Mesothelial cell of epicardium (in vitro differentiated cells): ENCODE data around the gene TCOF1. TPM values are rescaled to one million over a fixed set of nuclear protein-coding genes. Genes with fewer than 3 reads are reported as not detected.

Source experiments
- DNase-seq, 2 experiments: peaks; one replicate each; pipeline ENCODE4 v3.0.0; 2021; ENCODE audit warnings: low spot score in 2 of 2; ENCODE audit not compliant: unreplicated experiment in 2 of 2
- H3K27ac Mint-ChIP-seq: 2 replicates; pipeline ENCODE4 v1.8.0; 2021; ENCODE audit warnings: mixed read lengths
- H3K27me3 Mint-ChIP-seq: 2 replicates; pipeline ENCODE4 v1.8.0; 2021; ENCODE audit warnings: low read depth, mixed read lengths
- H3K36me3 Mint-ChIP-seq: 2 replicates; pipeline ENCODE4 v1.8.0; 2021; ENCODE audit warnings: mixed read lengths
- H3K4me1 Mint-ChIP-seq: 2 replicates; pipeline ENCODE4 v1.8.0; 2021; ENCODE audit warnings: mixed read lengths
- H3K4me3 Mint-ChIP-seq: 2 replicates; pipeline ENCODE4 v1.8.0; 2021; ENCODE audit warnings: mild to moderate bottlenecking, moderate library complexity, mixed read lengths
- H3K9me3 Mint-ChIP-seq: 2 replicates; pipeline ENCODE4 v1.8.0; 2021; ENCODE audit warnings: mixed read lengths
- total RNA-seq: library from RNA; stranded (reverse); gene quantifications from 3 replicates; pipeline ENCODE4 v1.2.1, GENCODE V29; 2021
- TF ChIP-seq, protein P1 (sequence below): fragments of 200-600 bp; sonication (generic); IDR thresholded peaks from one replicate; pipeline ENCODE4 v1.5.0; 2021; ENCODE audit warnings: antibody characterized with exemption; ENCODE audit not compliant: unreplicated experiment

TCOF1 gene
- total RNA-seq, 1 donor from 2014 or later, result 58.8 TPM

DNA sequence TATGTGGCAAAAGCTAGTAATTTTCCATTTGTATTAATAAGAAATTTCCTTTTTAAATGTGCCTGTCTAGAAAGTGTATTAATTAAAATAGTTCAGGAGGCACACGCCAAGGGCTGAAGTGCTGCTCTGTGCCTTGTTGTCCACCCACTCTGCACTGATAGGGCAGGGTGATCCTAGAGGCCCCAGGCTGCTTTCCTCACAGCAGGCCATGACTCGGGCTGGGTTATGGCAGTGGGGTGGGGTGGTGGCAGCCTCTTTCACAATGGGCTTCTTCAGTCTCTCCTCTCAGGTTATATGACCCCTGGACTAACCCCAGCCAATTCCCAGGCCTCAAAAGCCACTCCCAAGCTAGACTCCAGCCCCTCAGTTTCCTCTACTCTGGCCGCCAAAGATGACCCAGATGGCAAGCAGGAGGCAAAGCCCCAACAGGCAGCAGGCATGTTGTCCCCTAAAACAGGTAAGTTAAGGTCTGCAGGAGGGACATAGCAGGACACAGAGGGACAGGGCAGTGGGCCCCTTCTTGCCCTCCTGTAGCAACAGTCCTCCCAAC, 35.7 kb downstream of the TCOF1 start:
- no peak overlapping the region for H3K4me3 Mint-ChIP-seq
- no peak overlapping the region for H3K27ac Mint-ChIP-seq
- H3K9me3 Mint-ChIP-seq, result no peaks in the 10 kb centered on the region
- DNase-seq, result no peak
- H3K27me3 Mint-ChIP-seq, result no peaks in the 10 kb centered on the region
- no peaks in the 10 kb centered on the region for H3K4me1 Mint-ChIP-seq
- TF ChIP-seq, protein P1, sequence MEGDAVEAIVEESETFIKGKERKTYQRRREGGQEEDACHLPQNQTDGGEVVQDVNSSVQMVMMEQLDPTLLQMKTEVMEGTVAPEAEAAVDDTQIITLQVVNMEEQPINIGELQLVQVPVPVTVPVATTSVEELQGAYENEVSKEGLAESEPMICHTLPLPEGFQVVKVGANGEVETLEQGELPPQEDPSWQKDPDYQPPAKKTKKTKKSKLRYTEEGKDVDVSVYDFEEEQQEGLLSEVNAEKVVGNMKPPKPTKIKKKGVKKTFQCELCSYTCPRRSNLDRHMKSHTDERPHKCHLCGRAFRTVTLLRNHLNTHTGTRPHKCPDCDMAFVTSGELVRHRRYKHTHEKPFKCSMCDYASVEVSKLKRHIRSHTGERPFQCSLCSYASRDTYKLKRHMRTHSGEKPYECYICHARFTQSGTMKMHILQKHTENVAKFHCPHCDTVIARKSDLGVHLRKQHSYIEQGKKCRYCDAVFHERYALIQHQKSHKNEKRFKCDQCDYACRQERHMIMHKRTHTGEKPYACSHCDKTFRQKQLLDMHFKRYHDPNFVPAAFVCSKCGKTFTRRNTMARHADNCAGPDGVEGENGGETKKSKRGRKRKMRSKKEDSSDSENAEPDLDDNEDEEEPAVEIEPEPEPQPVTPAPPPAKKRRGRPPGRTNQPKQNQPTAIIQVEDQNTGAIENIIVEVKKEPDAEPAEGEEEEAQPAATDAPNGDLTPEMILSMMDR, result no peak
- peaks cover 30% of the 10 kb centered on the region for H3K36me3 Mint-ChIP-seq

DNA sequence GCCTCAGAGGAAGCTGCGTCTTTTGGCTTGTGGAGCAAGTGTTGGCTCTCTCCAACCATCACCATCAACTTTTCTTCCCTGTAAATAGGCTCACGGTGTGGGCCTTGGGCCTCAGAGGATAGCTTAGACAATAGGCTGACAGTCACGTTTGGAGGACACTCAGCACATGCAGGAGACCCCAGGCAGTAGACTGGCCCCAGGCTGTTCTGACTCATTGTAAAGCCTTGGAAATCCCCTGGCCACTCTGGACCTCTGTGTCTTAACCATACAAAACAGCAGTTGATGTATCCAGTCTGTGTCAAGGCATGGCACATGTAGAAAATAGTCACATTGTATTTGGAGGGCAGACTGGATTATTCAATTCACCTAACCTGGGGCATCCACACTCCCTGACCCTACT, 36.6 kb downstream of the TCOF1 start:
- Mint-ChIP-seq H3K9me3 (no peaks in the 10 kb centered on the region), H3K4me1 (no peaks in the 10 kb centered on the region), H3K27me3 (no peaks in the 10 kb centered on the region), H3K27ac (no peak overlapping the region), H3K4me3 (no peak overlapping the region), H3K36me3 (peaks cover 34% of the 10 kb centered on the region)
- DNase-seq, result no peak
- TF ChIP-seq, protein P1, result no peak

DNA sequence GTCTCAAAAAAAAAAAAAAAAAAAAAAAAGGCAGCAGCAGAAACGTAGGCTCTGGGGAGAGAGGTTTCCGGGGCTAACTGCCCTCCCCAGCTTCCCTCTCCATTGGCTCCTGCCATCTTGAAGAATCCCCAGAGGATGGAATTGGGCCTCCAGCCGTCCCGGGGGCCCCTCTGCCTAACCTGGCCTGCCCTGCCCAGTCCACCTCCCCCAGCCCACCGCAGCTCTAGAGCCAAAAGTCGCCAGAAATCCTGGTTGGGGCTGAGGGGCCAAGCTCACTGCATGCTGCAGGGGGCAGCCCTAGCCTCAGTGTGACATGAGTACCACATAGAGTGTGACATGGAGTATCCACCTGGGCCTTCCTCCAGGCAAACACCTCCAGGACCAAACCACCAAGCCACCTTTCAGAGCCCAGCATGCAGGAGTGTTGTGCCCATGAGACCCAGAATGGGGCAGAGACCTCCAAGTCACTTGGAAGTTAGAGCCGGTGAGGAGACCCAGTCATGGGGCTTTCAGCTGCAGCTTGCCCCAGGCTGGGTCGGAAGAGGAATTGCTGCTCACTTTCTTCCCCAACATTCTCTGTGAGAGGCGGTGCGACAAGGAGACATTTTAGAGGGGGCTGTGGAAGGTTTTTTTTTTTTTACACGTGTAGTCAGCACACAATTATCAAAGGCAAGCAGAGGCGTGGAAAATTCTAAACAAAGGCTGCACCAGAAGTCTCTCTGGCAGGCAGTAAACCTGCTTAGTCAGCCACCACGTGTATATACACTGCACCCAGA, 37.6 kb downstream of the TCOF1 start:
- DNase-seq, result no peak
- Mint-ChIP-seq H3K4me3 (no peak overlapping the region), H3K27ac (no peak overlapping the region), H3K9me3 (no peaks in the 10 kb centered on the region), H3K36me3 (peaks cover 37% of the 10 kb centered on the region), H3K4me1 (no peaks in the 10 kb centered on the region), H3K27me3 (no peaks in the 10 kb centered on the region)
- TF ChIP-seq, protein P1, result no peak

DNA sequence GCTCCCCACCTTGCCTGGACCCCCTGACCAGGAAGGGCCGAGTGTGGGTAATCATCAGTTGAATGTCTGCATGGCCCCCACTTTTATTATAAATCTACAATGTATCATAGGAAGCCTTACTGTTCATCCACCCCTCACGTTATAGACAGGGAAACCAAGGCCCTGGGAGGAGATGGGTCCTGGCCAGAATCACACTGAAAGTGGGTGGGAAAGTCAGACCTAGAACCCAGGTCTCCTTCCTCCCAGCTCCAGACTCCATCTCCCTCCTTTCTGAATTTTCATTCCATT, 38.1 kb downstream of the TCOF1 start:
- H3K36me3 Mint-ChIP-seq, result peaks cover 41% of the 10 kb centered on the region
- no peak for DNase-seq
- H3K4me1 Mint-ChIP-seq, result no peaks in the 10 kb centered on the region
- H3K27me3 Mint-ChIP-seq, result no peaks in the 10 kb centered on the region
- H3K4me3 Mint-ChIP-seq, result no peak overlapping the region
- TF ChIP-seq, protein P1, result no peak
- no peak overlapping the region for H3K27ac Mint-ChIP-seq
- H3K9me3 Mint-ChIP-seq, result no peaks in the 10 kb centered on the region

DNA sequence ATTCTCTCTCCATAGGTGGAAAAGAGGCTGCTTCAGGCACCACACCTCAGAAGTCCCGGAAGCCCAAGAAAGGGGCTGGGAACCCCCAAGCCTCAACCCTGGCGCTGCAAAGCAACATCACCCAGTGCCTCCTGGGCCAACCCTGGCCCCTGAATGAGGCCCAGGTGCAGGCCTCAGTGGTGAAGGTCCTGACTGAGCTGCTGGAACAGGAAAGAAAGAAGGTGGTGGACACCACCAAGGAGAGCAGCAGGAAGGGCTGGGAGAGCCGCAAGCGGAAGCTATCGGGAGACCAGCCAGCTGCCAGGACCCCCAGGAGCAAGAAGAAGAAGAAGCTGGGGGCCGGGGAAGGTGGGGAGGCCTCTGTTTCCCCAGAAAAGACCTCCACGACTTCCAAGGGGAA, 38.8 kb downstream of the TCOF1 start:
- Mint-ChIP-seq H3K4me3 (no peak overlapping the region), H3K4me1 (no peaks in the 10 kb centered on the region), H3K36me3 (peaks cover 37% of the 10 kb centered on the region), H3K27me3 (no peaks in the 10 kb centered on the region), H3K27ac (no peak overlapping the region), H3K9me3 (no peaks in the 10 kb centered on the region)
- TF ChIP-seq, protein P1, result no peak
- DNase-seq, result no peak
